ENCODE data around the gene OR5B21.

Gene OR5B21
- 0.13 to 0.60 reads per million in 2 experiments for total RNA-seq

DNA sequence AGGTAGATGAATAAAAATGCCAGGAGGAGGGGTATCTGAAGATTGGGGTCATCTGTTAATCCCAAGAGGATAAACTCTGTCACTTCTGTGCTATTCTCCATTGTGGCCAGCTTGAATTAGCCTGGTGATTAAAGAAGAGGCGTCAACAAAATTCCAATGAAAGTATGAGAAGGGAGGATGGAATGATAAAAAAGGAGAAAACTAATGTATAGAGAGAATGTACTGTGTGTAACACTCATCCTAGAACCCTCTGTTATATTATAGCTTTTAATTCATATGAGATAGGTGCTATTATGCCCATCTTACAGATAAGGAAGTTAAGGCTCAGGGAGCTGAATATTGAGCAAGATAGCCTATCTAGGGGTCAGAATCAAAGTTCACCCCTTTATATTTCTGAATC, at the start of gene OR5B21:
Gene OR5B21, minus strand, starts transcription at position 101 of the 400 bp plus-strand sequence. Its CDS starts 0 bp downstream, at position 101.
- no peak for DNase-seq (ENCODE audit: low read depth)

- DNase-seq (ENCODE audit: low read depth) = no peak
Measured at GRCh38 chr11:58549644-58550043, 41.7 kb upstream of the OR5B21 start.

DNA sequence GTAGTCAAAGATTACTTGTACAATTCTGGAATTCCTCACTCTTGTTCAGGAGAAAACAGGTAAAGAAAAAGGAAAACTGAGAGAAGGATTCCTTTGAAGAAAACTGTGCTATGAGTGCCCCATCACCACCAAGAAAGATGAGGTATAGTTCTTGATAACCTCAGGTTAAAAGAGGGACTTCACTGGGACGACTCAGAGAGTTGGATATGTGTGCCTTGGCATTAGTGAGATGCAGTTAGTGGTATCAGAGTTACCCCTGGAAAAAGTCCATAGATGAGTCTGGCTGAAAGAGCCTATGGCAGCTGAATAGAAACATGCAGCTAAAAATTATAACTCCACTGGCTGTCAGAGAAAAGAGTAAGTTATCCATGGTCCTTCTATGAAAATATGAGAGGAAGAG, 38.9 kb upstream of the OR5B21 start:
- DNase-seq (ENCODE audit: low read depth) = no peak

GRCh38 chr11:58531865-58532341, 24.0 kb upstream of the OR5B21 start:
- no peak for DNase-seq (ENCODE audit: low read depth)

DNA sequence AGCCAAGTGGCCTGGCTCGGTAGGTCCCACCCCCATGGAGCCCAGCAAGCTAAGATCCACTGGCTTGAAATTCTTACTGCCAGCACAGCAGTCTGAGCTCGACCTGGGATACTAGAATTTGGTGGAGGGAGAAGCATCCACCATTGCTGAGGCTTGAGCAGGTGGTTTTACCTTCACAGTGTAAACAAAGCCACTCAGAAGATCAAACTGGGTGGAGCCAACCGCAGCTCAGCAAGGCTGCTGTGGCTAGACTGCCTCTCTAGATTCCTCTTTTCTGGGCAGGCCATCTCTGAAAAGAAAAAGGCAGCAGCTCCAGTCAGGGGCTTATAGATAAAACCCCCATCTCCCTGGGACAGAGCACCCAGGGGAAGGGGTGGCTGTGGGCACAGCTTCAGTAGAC, 22.3 kb upstream of the OR5B21 start:
- peak; percentile 27 for DNase-seq (ENCODE audit: low read depth)

- no peak for DNase-seq (ENCODE audit: low read depth)
Measured at GRCh38 chr11:58527429-58527828, 19.5 kb upstream of the OR5B21 start.

DNA sequence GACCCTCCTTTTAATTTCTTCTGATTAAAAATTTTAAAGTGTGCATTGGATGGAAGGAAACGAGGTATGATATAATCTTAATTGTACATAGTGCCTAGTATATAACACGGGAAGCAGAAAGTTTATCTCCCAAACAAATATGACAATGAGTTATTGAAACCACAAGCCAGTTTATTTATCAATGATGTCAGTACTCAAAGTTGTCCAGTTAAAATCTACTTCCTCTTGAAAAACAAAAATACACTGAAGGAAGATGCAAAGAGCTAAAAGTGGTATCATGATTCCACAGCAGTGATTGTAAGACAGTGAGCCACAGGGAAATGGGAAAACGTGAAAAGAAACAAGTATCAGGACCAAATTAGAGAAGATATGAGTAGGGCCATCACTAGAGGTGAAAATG, 18.8 kb upstream of the OR5B21 start:
- no peak for DNase-seq (ENCODE audit: low read depth)

DNA sequence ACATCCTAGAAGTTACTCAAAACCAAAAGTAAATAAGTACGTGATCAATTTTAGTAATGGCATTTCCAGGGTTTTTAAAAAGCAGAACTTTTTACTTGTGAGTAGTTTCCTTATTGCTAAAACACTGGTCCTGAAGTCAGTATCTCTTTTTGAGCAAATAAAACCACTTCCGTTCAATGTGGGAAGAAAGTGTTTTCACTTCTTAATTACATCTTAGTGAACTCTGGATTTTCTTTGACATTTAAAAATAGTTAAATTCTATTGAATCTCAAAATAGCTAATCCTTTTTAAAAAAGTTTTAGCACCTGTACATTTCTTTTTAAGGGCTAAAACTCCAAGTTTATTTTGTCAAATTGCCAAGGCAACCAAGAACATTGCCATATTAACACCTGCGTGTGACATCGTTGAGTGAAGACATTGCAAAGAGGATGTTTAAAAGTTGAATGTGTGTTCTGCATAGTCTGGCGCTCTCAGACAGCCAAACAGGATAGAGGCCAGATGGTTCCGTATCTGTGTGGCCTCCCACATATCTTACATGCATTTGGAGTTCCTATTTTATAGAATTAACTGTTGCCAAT, 17.2 kb upstream of the OR5B21 start:
- peak; percentile 27 for DNase-seq (ENCODE audit: low read depth)

GRCh38 chr11:58524232-58525036, 16.5 kb upstream of the OR5B21 start:
- DNase-seq (ENCODE audit: low read depth) = peak; percentile 45

- DNase-seq (ENCODE audit: low read depth) = no peak
Measured at GRCh38 chr11:58513747-58514367, 6.0 kb upstream of the OR5B21 start.

- no peak for DNase-seq (ENCODE audit: low read depth)
Measured at GRCh38 chr11:58511636-58512035, 3.7 kb upstream of the OR5B21 start.

GRCh38 chr11:58509748-58510147, 1.8 kb upstream of the OR5B21 start:
- DNase-seq (ENCODE audit: low read depth) = no peak

- DNase-seq (ENCODE audit: low read depth) = no peak
Measured at GRCh38 chr11:58508814-58509213, 909 bp upstream of the OR5B21 start.

GRCh38 chr11:58507355-58507754, 550 bp downstream of the OR5B21 start:
- no peak for DNase-seq (ENCODE audit: low read depth)

- DNase-seq (ENCODE audit: low read depth) = no peak
Measured at GRCh38 chr11:58506935-58507334, 970 bp downstream of the OR5B21 start.

GRCh38 chr11:58505849-58506248, 2.1 kb downstream of the OR5B21 start:
- no peak for DNase-seq (ENCODE audit: low read depth)

- DNase-seq (ENCODE audit: low read depth) = no peak
Measured at GRCh38 chr11:58504232-58504631, 3.7 kb downstream of the OR5B21 start.

DNA sequence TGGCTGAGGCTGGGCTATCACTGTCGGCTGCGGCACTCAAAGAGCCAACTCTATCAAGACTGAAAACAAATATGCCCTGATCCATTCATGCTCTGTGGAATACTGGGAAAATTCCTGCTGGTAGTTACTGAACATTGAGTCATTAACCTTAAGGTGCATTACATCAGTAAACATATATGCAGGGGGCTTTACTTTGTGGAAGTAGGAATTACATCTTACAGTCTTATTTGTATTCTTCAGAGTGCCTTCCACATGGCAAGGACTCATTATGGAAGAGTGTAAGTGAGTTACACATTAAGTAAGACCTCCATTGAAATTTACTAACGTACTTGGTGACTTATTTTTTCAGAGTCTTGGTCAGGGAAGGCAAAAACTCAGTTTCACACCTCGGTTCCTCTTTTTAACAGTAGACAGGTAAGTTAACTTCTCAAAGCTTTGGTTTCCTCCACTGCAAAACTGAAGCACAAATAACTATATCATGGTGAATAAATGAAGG, 4.5 kb downstream of the OR5B21 start:
- DNase-seq (ENCODE audit: low read depth) = no peak

DNA sequence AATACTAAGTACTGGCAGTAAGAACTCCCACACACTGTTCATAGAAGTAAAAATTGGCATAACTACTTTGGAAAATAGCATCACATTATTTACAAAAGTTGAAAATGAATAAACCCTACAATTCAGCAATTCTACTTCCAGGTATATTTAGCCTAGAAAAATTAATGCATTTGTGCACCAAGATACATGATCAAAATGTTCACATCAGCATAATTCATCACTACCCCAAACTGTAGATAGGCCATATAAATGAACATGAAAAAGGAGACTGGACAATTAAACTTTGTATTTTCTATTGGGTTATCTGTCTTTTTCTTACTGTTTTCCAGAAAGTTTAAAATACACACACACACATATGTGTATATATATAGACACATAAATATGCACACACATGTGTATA, 5.9 kb downstream of the OR5B21 start:
- no peak for DNase-seq (ENCODE audit: low read depth)

DNA sequence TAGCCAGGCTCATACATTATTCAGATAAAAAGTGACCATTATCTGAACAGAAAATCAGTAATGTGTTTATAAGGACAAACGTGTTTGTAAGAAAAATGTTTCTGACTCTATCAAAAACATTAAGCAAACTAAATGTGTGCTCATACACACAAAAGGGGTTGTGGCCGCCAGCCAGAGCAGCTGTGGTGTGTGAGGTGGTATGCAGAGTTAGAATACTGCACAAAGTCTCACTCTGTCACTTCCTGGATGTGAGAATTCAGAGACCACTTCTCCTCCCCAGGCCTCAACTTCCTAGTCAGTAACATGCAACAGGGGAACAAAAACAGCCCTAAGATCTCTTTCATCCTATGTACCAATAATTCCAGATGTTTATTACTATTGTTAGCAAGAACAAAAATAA, 9.4 kb downstream of the OR5B21 start:
- no peak for DNase-seq (ENCODE audit: low read depth)

- DNase-seq (ENCODE audit: low read depth) = no peak
Measured at GRCh38 chr11:58497951-58498350, 10.0 kb downstream of the OR5B21 start.

DNA sequence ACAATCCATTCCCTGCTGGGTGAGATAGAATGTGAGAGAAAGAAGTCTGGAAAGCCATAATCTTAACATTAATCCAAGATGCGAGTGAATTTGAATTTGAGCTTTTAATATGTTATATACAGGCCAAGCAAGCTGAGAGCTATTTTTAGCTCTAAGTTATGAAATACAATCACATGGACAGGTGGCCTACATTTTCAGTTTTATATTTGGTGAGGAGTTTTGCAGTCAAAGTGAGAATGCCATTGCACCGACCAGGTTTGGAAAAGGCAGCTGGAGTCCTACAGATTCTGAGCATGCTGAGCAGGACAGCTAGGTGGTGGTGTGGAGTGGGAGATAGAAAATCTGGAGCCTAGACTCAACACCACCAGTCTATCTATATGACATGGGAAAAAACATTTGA, 12.0 kb downstream of the OR5B21 start:
- DNase-seq (ENCODE audit: low read depth) = no peak

- DNase-seq (ENCODE audit: low read depth) = no peak
Measured at GRCh38 chr11:58494101-58494500, 13.8 kb downstream of the OR5B21 start.

Measured in T follicular helper cell (primary cell).